Lower leg skin (tissue), 4 donors: ENCODE measurements around the gene ZNF248. TPM values are rescaled to one million over a fixed set of nuclear protein-coding genes. Genes with fewer than 3 reads are reported as not detected.

Experiments used
- DNase-seq, 2 donors: peaks; one replicate each; pipeline ENCODE4 v3.0.0-alpha.2; 2019; ENCODE audit warnings: low spot score in 2 of 2
- H3K4me3 ChIP-seq: fragments of 200-600 bp; sonication (generic); 2 replicates; pipeline ENCODE4 v1.5.1; 2017; ENCODE audit warnings: mild to moderate bottlenecking, low read depth; ENCODE audit not compliant: poor library complexity, severe bottlenecking
- POLR2A ChIP-seq, 2 donors: fragments of 450-650 bp; IDR thresholded peaks; one replicate each; pipeline ENCODE4 v1.6.1; 2016 to 2017; ENCODE audit warnings: antibody characterized with exemption in 2 of 2, mild to moderate bottlenecking in 1 of 2, moderate library complexity in 1 of 2
- WGBS, 2 donors: methylation state at CpG; one replicate each; pipeline ENCODE4 v1.1.5; 2018; 5-methylcytosine and 5-hydroxymethylcytosine counted together
- intact Hi-C: fragments of 100-400 bp; cut with DNase I; formaldehyde crosslinking; loops from one replicate; pipeline ENCODE4 v1.15.0; 2023; ENCODE audit warnings: low total_unique reads
- total RNA-seq, 4 donors: library from RNA; depleted of rRNA; stranded (reverse); fragments of >200 nt; gene quantifications; one replicate each; pipeline ENCODE4 v1.1.0, GENCODE V29; 2016
- TF ChIP-seq, protein P1 (sequence below), 3 donors: fragments of 450-650 bp; IDR thresholded peaks; one replicate each; pipeline ENCODE4 v1.5.1; 2016; ENCODE audit warnings: antibody characterized with exemption in 3 of 3, mild to moderate bottlenecking in 3 of 3, moderate library complexity in 2 of 3

The ZNF248 gene
- total RNA-seq, 4 donors from 2014 or later: 7.1 to 10.2 (median 8.2) TPM

DNA sequence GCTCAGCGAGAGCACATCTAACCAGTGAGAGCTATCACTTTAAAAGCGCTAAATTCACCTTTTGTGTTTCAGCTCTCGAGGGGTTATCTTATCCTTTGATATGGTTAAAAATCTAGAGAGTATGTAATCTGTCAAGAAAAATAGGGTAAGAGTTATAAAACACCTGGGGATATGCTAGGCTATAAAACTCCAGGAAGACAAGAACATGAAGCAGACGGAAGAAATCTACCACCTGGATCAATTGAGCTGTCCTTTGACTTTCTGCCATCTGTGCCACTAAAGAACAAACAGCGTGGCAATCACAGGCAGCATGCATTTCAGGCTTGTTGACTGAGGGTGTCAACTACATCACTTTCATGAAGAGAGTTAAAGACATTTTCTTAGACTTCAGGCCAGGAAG lies 83.1 kb downstream of the ZNF248 start:
- no peak for TF ChIP-seq POLR2A (IDR thresholded peaks at IDR 0.05)
- TF ChIP-seq, protein P1, sequence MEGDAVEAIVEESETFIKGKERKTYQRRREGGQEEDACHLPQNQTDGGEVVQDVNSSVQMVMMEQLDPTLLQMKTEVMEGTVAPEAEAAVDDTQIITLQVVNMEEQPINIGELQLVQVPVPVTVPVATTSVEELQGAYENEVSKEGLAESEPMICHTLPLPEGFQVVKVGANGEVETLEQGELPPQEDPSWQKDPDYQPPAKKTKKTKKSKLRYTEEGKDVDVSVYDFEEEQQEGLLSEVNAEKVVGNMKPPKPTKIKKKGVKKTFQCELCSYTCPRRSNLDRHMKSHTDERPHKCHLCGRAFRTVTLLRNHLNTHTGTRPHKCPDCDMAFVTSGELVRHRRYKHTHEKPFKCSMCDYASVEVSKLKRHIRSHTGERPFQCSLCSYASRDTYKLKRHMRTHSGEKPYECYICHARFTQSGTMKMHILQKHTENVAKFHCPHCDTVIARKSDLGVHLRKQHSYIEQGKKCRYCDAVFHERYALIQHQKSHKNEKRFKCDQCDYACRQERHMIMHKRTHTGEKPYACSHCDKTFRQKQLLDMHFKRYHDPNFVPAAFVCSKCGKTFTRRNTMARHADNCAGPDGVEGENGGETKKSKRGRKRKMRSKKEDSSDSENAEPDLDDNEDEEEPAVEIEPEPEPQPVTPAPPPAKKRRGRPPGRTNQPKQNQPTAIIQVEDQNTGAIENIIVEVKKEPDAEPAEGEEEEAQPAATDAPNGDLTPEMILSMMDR (IDR thresholded peaks at IDR 0.05): no peak
- WGBS, 2 donors: 75 to 81% methylated on average over 5 of the region's 5 CpGs
- intact Hi-C loops: no loop called here
- no peak overlapping the region for H3K4me3 ChIP-seq
- DNase-seq: no peak

DNA sequence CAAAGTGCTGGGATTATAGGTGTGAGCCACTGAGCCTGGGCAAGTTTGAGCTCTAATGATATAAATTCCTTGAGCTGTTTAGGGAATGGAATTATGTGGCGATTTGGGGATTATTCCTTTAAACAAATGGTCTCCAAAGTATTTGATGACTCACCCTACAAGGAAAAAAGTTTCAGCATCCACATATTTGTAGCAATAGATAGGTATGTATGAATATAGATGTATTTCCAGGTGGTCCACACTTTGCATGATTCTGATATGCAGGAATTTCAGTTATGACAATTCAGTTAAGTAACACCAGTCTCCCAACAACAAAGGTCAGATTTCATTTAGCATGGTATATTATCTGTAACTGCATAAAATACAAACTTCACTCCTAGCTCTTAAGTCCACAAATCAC lies 92.2 kb downstream of the ZNF248 start:
- no peak for TF ChIP-seq POLR2A (IDR thresholded peaks at IDR 0.05)
- TF ChIP-seq, protein P1 (IDR thresholded peaks at IDR 0.05): no peak

DNA sequence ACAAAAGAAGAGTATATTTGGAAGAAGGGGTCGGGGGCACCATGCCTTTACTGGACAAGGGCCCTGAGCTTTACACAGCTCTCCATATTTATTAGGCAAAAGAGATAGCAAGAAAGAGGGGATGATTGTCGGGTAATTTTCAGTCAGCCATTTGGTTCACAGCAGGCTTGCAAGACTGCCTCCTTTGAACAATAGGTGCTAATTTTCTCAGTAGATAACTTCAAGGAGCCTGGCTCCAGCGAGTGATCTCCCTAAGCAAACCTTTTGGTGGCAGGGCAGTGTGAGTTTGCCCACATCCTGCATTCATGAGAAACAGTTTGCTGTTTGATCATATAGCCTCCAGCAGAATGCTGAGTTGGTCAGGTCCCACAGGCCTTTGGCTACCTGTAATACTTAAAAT lies 94.3 kb downstream of the ZNF248 start:
- 50 to 58% methylated on average over 3 of the region's 3 CpGs for WGBS, 2 donors

More for the DNA sequence above, 92.2 kb downstream of the ZNF248 start:
- intact Hi-C loops: no loop called here
- DNase-seq: no peak
- no peak overlapping the region for H3K4me3 ChIP-seq
- WGBS, 2 donors: 76 to 83% methylated on average over 1 of the region's 1 CpG

DNA sequence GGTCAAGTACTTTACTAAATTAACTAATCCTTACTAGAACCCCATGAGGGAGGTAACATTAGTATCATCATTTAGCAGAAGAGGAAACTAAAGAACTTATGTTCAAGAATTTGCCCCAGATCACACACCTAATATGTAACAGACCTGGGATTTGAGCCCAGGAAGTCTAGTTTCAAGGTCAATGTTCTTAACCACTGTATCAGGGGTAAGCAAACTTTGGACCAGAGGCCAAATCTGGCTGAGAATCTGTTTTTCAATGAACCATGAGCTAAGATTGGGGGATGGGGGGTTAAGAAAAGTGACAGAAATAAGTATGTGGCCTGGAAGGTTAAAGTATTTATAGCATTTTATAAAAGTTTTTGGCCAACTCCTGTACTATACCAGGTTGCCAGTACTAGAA lies 95.1 kb downstream of the ZNF248 start:
- no peak for DNase-seq
- no peak overlapping the region for H3K4me3 ChIP-seq
- no peak for TF ChIP-seq POLR2A (IDR thresholded peaks at IDR 0.05)
- TF ChIP-seq, protein P1 (IDR thresholded peaks at IDR 0.05): no peak
- intact Hi-C loops: no loop called here

More for the DNA sequence above, 94.3 kb downstream of the ZNF248 start:
- no peak overlapping the region for H3K4me3 ChIP-seq
- intact Hi-C loops: no loop called here
- TF ChIP-seq, protein P1 (IDR thresholded peaks at IDR 0.05): no peak
- no peak for TF ChIP-seq POLR2A (IDR thresholded peaks at IDR 0.05)
- no peak for DNase-seq

DNA sequence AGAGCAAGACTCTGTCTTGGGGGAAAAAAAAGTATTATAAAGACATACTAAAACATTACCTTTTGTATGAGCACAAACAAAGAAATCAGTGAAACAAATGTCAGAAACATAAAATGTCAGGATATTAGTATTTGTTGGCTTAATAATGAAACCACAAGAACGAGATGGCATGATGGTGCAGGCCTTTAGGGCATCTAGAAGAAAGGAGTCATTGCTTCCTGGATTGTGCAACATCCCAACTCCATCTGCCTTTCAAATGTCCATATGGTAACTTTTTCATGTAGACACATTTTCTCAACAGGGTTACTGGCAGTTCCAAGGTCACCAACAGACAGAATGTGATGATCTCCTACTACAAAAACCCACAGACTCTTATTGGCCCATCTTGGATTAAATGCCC lies 96.6 kb downstream of the ZNF248 start:
- DNase-seq: no peak
- intact Hi-C loops: no loop called here
- 23 to 29% methylated on average over 1 of the region's 1 CpG for WGBS, 2 donors
- no peak for TF ChIP-seq POLR2A (IDR thresholded peaks at IDR 0.05)
- TF ChIP-seq, protein P1 (IDR thresholded peaks at IDR 0.05): no peak
- H3K4me3 ChIP-seq: no peak overlapping the region

DNA sequence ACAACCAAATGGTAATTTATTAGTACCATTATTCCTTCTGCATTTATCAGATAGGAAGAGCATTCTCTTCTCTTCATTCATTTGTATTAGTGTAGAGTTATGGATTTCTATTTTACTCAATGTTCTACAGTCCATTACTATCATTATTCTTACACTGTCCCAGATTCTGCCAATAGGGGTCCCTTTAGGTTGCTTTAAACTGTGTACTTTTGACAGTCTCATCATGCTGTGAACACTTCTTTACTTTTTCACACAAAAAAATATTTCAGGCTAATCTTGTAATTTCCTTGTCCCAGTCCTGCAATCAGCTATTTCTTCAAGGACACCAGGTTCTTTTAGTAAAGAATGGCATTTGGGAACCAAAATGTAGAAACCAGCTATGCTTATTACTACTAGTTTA lies 99.3 kb downstream of the ZNF248 start:
- intact Hi-C loops: no loop called here
- TF ChIP-seq POLR2A (IDR thresholded peaks at IDR 0.05): no peak
- TF ChIP-seq, protein P1 (IDR thresholded peaks at IDR 0.05): no peak
- no peak for DNase-seq
- no peak overlapping the region for H3K4me3 ChIP-seq
